A673 (cell line): ENCODE data around the gene TSKS. TPM values are rescaled to one million over a fixed set of nuclear protein-coding genes. Genes with fewer than 3 reads are reported as not detected.

Experiments
- BruUV-seq: library from RNA; stranded (reverse); fragments of 400-500 nt; replicated peaks from 2 replicates; lab custom pipeline; 2021; lab: Mats Ljungman, UMichigan
- CTCF ChIA-PET: fragments of 300-600 bp; sonication (Branson Sonifier 250); formaldehyde crosslinking; loops from one replicate; lab custom pipeline; 2022; ENCODE audit warnings: antibody characterized with exemption; lab: Charles Lee
- POLR2A ChIA-PET: fragments of 300-600 bp; sonication (Branson Sonifier 250); formaldehyde crosslinking; loops from one replicate; lab custom pipeline; 2022; ENCODE audit warnings: antibody characterized with exemption; ENCODE audit not compliant: low non-redundant PET; lab: Charles Lee
- DNase-seq: peaks from one replicate; pipeline ENCODE4 v3.0.0-alpha.2; 2015; ENCODE audit warnings: low spot score
- H3K27ac ChIP-seq: fragments of 200-600 bp; sonication (generic); 2 replicates; pipeline ENCODE4 v1.5.1; 2016; ENCODE audit warnings: mixed run types, low read depth, mild to moderate bottlenecking, mixed read lengths, antibody characterized with exemption, low read length; ENCODE audit not compliant: poor library complexity, severe bottlenecking
- H3K27me3 ChIP-seq: fragments of 200-600 bp; sonication (generic); replicated peaks from 2 replicates; pipeline ENCODE4 v1.6.1; 2017; ENCODE audit warnings: mixed run types, low read depth, mild to moderate bottlenecking, mixed read lengths, antibody characterized with exemption, low read length; ENCODE audit not compliant: insufficient read depth, poor library complexity
- H3K36me3 ChIP-seq: fragments of 200-600 bp; sonication (generic); 2 replicates; pipeline ENCODE4 v1.6.1; 2016; ENCODE audit warnings: mixed run types, mild to moderate bottlenecking, mixed read lengths, antibody characterized with exemption, low read length; ENCODE audit not compliant: insufficient read depth, poor library complexity, severe bottlenecking
- H3K4me1 ChIP-seq: fragments of 200-600 bp; sonication (generic); 2 replicates; pipeline ENCODE4 v1.6.1; 2017; ENCODE audit warnings: mixed run types, mild to moderate bottlenecking, mixed read lengths, antibody characterized with exemption, low read length; ENCODE audit not compliant: insufficient read depth, poor library complexity, severe bottlenecking
- H3K4me3 ChIP-seq: fragments of 200-600 bp; sonication (generic); 2 replicates; pipeline ENCODE4 v1.5.1; 2016; ENCODE audit warnings: low read depth, mixed run types, mild to moderate bottlenecking, mixed read lengths, low read length; ENCODE audit not compliant: poor library complexity, severe bottlenecking
- H3K9me3 ChIP-seq: fragments of 200-600 bp; sonication (generic); 2 replicates; pipeline ENCODE4 v1.6.1; 2016; ENCODE audit warnings: mixed run types, low read depth, mild to moderate bottlenecking, mixed read lengths, antibody characterized with exemption, low read length; ENCODE audit not compliant: poor library complexity, severe bottlenecking
- CTCF ChIP-seq: fragments of 300-800, 200-600 bp; sonication (generic); conservative IDR thresholded peaks from 2 replicates; pipeline ENCODE4 v1.5.1; 2017; ENCODE audit warnings: low read depth, mild to moderate bottlenecking, antibody characterized with exemption, low read length, moderate library complexity, mixed read lengths
- EZH2 ChIP-seq: fragments of 200-600 bp; sonication (generic); IDR thresholded peaks from 2 replicates; pipeline ENCODE4 v1.6.1; 2017; ENCODE audit warnings: borderline replicate concordance, low read depth, mild to moderate bottlenecking, mixed read lengths, antibody characterized with exemption, low read length; ENCODE audit not compliant: poor library complexity, severe bottlenecking
- intact Hi-C: fragments of 100-400 bp; cut with micrococcal nuclease; formaldehyde crosslinking; loops from one replicate; pipeline ENCODE4 v1.10.0; 2022; ENCODE audit not compliant: unreplicated experiment
- total RNA-seq: library from RNA; stranded (reverse); gene quantifications from 2 replicates; pipeline ENCODE4 v1.2.3, GENCODE V29; 2021

Gene TSKS
- total RNA-seq, 1 experiment from 2014 or later = not detected

GRCh38 chr19:49781394-49781793, 18.3 kb upstream of the TSKS start:
- ChIA-PET POLR2A (no interaction called here), CTCF (no interaction called here)
- no peak for DNase-seq
- H3K27ac ChIP-seq = no peak overlapping the region
- peaks cover 17% of the 10 kb centered on the region for H3K36me3 ChIP-seq
- H3K4me3 ChIP-seq = no peak overlapping the region
- TF ChIP-seq EZH2 = no peak
- TF ChIP-seq CTCF = no peak
- H3K27me3 ChIP-seq = no peaks in the 10 kb centered on the region
- no peaks in the 10 kb centered on the region for H3K4me1 ChIP-seq
- intact Hi-C loops = no loop called here
- H3K9me3 ChIP-seq = no peaks in the 10 kb centered on the region
- BruUV-seq = no TSS peak

- ChIA-PET CTCF (no interaction called here), POLR2A (no interaction called here)
- no peaks in the 10 kb centered on the region for H3K4me1 ChIP-seq
- peaks cover 17% of the 10 kb centered on the region for H3K36me3 ChIP-seq
- H3K4me3 ChIP-seq = no peak overlapping the region
- no peak for DNase-seq
- H3K27ac ChIP-seq = no peak overlapping the region
- intact Hi-C loops = no loop called here
- BruUV-seq = no TSS peak
- H3K9me3 ChIP-seq = no peaks in the 10 kb centered on the region
- TF ChIP-seq EZH2 = no peak
- TF ChIP-seq CTCF = no peak
- no peaks in the 10 kb centered on the region for H3K27me3 ChIP-seq
These were observed 17.8 kb upstream of the TSKS start for GRCh38 chr19:49780861-49781260.

- CTCF ChIA-PET = no interaction called here
- intact Hi-C loops = no loop called here
- BruUV-seq = no TSS peak
- Histone ChIP-seq H3K4me1 (no peaks in the 10 kb centered on the region), H3K9me3 (no peaks in the 10 kb centered on the region), H3K27me3 (no peaks in the 10 kb centered on the region), H3K4me3 (no peak overlapping the region), H3K36me3 (peaks cover 17% of the 10 kb centered on the region), H3K27ac (no peak overlapping the region)
- no peak for DNase-seq
- no peak for TF ChIP-seq CTCF
- TF ChIP-seq EZH2 = no peak
- POLR2A ChIA-PET = no interaction called here
These were observed 16.8 kb upstream of the TSKS start for GRCh38 chr19:49779731-49780555.
